Ovary (tissue), 3 donors: ENCODE measurements around the gene ANKDD1A.

Source experiments
- CTCF ChIP-seq, 3 donors: fragments of 450-650 bp in 2 of 3; fragments of 200-600 bp in 1 of 3; IDR thresholded peaks; one replicate each; pipeline versions ENCODE4 v1.5.1 to v1.8.0; 2016 to 2022; ENCODE audit warnings: antibody characterized with exemption in 3 of 3, mild to moderate bottlenecking in 1 of 3
- POLR2A ChIP-seq: fragments of 450-650 bp; IDR thresholded peaks from one replicate; pipeline ENCODE4 v1.6.1; 2017; ENCODE audit warnings: antibody characterized with exemption, mild to moderate bottlenecking, moderate library complexity
- donor health status: DM: no; HTN: no; CAD: no.

GRCh38 chr15:64950888-64951287 lies 39.2 kb downstream of the ANKDD1A start:
- no peak for TF ChIP-seq CTCF (IDR thresholded peaks at IDR 0.05)
- no peak for TF ChIP-seq POLR2A
